NCI-H1436 treated with DMSO at 0.1 percent for 48 hours (cell line): ENCODE measurements around the gene USP48.
"Not testable (repeated sequence)": the region's sequence is repeated elsewhere in the genome, so short reads cannot be mapped to it uniquely, and the experiment has no call there.

Source experiments
- DNase-seq: peaks from one replicate; lab custom pipeline; 2025; lab: John Stamatoyannopoulos, UW

The USP48 gene

GRCh38 chr1:21700094-21700493, 82.9 kb downstream of the USP48 start:
- DNase-seq = no peak

- no peak for DNase-seq
Observed at GRCh38 chr1:21696931-21697330, 86.0 kb downstream of the USP48 start.

- DNase-seq = no peak
Observed at GRCh38 chr1:21693732-21694131, 89.2 kb downstream of the USP48 start.

- DNase-seq = no peak
Observed at GRCh38 chr1:21691739-21692138, 91.2 kb downstream of the USP48 start.

GRCh38 chr1:21689661-21690372, 93.1 kb downstream of the USP48 start:
- no peak for DNase-seq

- no peak for DNase-seq
Observed at GRCh38 chr1:21687081-21687529, 95.8 kb downstream of the USP48 start.

GRCh38 chr1:21685946-21686678, 96.8 kb downstream of the USP48 start:
- DNase-seq = no peak

GRCh38 chr1:21681426-21681825, 101.5 kb downstream of the USP48 start:
- DNase-seq = no peak

GRCh38 chr1:21680918-21681317, 102.0 kb downstream of the USP48 start:
- DNase-seq = no peak

- no peak for DNase-seq
Observed at GRCh38 chr1:21680381-21680780, 102.6 kb downstream of the USP48 start.

- DNase-seq = no peak
Observed at GRCh38 chr1:21677168-21677567, 105.8 kb downstream of the USP48 start.

GRCh38 chr1:21674957-21675356, 108.0 kb downstream of the USP48 start:
- no peak for DNase-seq

GRCh38 chr1:21673853-21674252, 109.1 kb downstream of the USP48 start:
- not testable (repeated sequence) for DNase-seq

- no peak for DNase-seq
Observed at GRCh38 chr1:21673277-21673780, 109.6 kb downstream of the USP48 start.

- DNase-seq = no peak
Observed at GRCh38 chr1:21672478-21673276, 110.3 kb downstream of the USP48 start.

GRCh38 chr1:21671915-21672314, 111.0 kb downstream of the USP48 start:
- DNase-seq = no peak

- DNase-seq = no peak
Observed at GRCh38 chr1:21670956-21671902, 111.7 kb downstream of the USP48 start.

- DNase-seq = no peak
Observed at GRCh38 chr1:21670059-21670881, 112.7 kb downstream of the USP48 start.

- DNase-seq = no peak
Observed at GRCh38 chr1:21669258-21670058, 113.5 kb downstream of the USP48 start, which contains the start of gene RAP1GAP. TSS of gene RAP1GAP (minus strand) at chr1:21669357. CDS start at chr1:21620032, 49,325 bp downstream.

GRCh38 chr1:21668951-21669257, 114.0 kb downstream of the USP48 start:
- no peak for DNase-seq
